ENCODE data around the gene TBX4. TPM values are rescaled to one million over a fixed set of nuclear protein-coding genes. Genes with fewer than 3 reads are reported as not detected.

TBX4 gene
- total and polyA plus RNA-seq, 2 of the 13 experiments (the other 11 are each of a cell fraction or from before 2014, with no cell fraction given) = 0.11 to 1.1 TPM

DNA sequence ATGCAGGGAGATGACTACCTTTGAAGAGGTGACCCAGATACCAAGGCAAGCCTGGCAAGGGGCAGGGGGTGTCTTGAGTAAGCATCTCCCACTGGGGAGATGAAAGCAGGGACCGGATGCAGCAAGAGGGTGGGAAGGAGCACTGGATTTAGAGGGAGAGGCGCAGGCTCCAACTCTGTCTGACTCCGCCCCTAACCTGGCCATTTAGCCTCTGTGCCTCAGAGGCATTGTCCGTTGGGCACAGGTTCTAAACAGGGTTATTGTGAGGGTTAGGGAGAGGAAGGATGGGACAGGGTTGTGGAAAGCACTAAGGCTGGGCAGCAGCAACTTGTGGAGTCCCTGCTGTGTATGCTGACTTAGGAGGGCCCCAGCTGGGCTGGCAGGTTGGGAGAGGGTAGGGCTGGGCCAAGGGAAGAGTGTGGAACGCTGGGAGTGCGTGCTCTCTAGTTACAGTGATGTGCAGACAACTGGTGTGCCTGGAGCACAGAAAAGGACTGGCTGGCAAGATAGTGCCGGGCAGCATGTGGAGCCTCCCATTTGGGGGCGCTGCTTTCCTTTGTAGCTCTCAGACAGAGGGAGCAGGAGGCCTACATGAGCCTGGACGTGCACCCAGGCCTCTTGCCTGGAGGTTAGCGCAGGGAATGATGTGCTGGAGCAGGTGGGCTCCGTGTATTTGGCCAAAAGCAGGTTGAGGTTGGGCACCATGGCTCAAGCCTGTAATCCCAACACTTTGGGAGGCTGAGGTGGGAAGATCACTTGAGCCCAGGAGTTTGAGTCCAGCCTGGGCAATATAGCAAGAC lies 26.3 kb upstream of the TBX4 start (continued):
- TF ChIP-seq, protein P1, sequence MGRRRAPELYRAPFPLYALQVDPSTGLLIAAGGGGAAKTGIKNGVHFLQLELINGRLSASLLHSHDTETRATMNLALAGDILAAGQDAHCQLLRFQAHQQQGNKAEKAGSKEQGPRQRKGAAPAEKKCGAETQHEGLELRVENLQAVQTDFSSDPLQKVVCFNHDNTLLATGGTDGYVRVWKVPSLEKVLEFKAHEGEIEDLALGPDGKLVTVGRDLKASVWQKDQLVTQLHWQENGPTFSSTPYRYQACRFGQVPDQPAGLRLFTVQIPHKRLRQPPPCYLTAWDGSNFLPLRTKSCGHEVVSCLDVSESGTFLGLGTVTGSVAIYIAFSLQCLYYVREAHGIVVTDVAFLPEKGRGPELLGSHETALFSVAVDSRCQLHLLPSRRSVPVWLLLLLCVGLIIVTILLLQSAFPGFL (CRISPR knock-in tag; IDR thresholded peaks at IDR 0.05) = no peak
- TF ChIP-seq, protein P2, sequence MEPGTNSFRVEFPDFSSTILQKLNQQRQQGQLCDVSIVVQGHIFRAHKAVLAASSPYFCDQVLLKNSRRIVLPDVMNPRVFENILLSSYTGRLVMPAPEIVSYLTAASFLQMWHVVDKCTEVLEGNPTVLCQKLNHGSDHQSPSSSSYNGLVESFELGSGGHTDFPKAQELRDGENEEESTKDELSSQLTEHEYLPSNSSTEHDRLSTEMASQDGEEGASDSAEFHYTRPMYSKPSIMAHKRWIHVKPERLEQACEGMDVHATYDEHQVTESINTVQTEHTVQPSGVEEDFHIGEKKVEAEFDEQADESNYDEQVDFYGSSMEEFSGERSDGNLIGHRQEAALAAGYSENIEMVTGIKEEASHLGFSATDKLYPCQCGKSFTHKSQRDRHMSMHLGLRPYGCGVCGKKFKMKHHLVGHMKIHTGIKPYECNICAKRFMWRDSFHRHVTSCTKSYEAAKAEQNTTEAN (CRISPR knock-in tag; conservative IDR thresholded peaks at IDR 0.05) = no peak
- TF ChIP-seq ZNF256 (CRISPR knock-in tag; conservative IDR thresholded peaks at IDR 0.05) = no peak
- TF ChIP-seq ZNF367 (CRISPR knock-in tag; IDR thresholded peaks at IDR 0.05; ENCODE audit: borderline replicate concordance) = no peak
- TF ChIP-seq, protein P3, sequence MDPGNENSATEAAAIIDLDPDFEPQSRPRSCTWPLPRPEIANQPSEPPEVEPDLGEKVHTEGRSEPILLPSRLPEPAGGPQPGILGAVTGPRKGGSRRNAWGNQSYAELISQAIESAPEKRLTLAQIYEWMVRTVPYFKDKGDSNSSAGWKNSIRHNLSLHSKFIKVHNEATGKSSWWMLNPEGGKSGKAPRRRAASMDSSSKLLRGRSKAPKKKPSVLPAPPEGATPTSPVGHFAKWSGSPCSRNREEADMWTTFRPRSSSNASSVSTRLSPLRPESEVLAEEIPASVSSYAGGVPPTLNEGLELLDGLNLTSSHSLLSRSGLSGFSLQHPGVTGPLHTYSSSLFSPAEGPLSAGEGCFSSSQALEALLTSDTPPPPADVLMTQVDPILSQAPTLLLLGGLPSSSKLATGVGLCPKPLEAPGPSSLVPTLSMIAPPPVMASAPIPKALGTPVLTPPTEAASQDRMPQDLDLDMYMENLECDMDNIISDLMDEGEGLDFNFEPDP (CRISPR knock-in tag; conservative IDR thresholded peaks at IDR 0.05) = no peak
- TF ChIP-seq RBM22 (optimal IDR thresholded peaks at IDR 0.05; ENCODE audit: low read length) = no peak
- no peak for TF ChIP-seq MYPOP (CRISPR knock-in tag; IDR thresholded peaks at IDR 0.05)
- no peak for TF ChIP-seq MED8 (CRISPR knock-in tag; IDR thresholded peaks at IDR 0.05; ENCODE audit: insufficient replicate concordance)
- TF ChIP-seq KDM2A (CRISPR knock-in tag; IDR thresholded peaks at IDR 0.05; ENCODE audit: borderline replicate concordance, low read depth) = peak; percentile 35; the same call in 1 of the 2 replicates
- no peak for TF ChIP-seq GLMP (CRISPR knock-in tag; IDR thresholded peaks at IDR 0.05; ENCODE audit: borderline replicate concordance)
- no peak for TF ChIP-seq ZNF616 (CRISPR knock-in tag; IDR thresholded peaks at IDR 0.05; ENCODE audit: low read depth)
- no peak for TF ChIP-seq KLF13 (CRISPR knock-in tag; IDR thresholded peaks at IDR 0.05)
- TF ChIP-seq ZNF431 (CRISPR knock-in tag; IDR thresholded peaks at IDR 0.05; ENCODE audit: borderline replicate concordance, low read depth) = no peak
- TF ChIP-seq PAF1 (CRISPR knock-in tag; IDR thresholded peaks at IDR 0.05) = no peak
- peak; percentile 15; the same call in 1 of the 2 replicates for TF ChIP-seq ZNF768 (CRISPR knock-in tag; IDR thresholded peaks at IDR 0.05)
- no peak for TF ChIP-seq ZNF235 (CRISPR knock-in tag; IDR thresholded peaks at IDR 0.05; ENCODE audit: borderline replicate concordance)
- TF ChIP-seq ZNF709 (CRISPR knock-in tag; IDR thresholded peaks at IDR 0.05) = no peak
- TF ChIP-seq KDM5B (CRISPR knock-in tag; IDR thresholded peaks at IDR 0.05; ENCODE audit: borderline replicate concordance) = peak; percentile 73
- no peak for TF ChIP-seq MIER3 (CRISPR knock-in tag; IDR thresholded peaks at IDR 0.05; ENCODE audit: borderline replicate concordance)
- no peak for TF ChIP-seq NFRKB (IDR thresholded peaks at IDR 0.05)
- TF ChIP-seq ZNF883 (CRISPR knock-in tag; IDR thresholded peaks at IDR 0.05; ENCODE audit: not compliant biosample characterization) = peak; percentile 46
- no peak for TF ChIP-seq TP53 (CRISPR knock-in tag; conservative IDR thresholded peaks at IDR 0.05)
- TF ChIP-seq ZNF777 (CRISPR knock-in tag; IDR thresholded peaks at IDR 0.05) = peak; percentile 89
- TF ChIP-seq KMT2A (CRISPR knock-in tag; IDR thresholded peaks at IDR 0.05) = no peak
- 0 out of 2 replicates have a peak, but pooled peaks have one; percentile 43 for TF ChIP-seq CENPT (CRISPR knock-in tag; IDR thresholded peaks at IDR 0.05; ENCODE audit: low read depth)

Measured in HepG2 (cell line).